IMR-90 (cell line): ENCODE data around the gene ENO4. TPM values are rescaled to one million over a fixed set of nuclear protein-coding genes. Genes with fewer than 3 reads are reported as not detected.

ENCODE experiments used
- ATAC-seq: fragments of 200-7000 bp; cut with Tn5 transposase; 2 replicates; pipeline ENCODE4 v1.9.1; 2020; ENCODE audit warnings: low read depth, mild to moderate bottlenecking, moderate library complexity
- BruUV-seq: library from RNA; stranded (reverse); fragments of 400-500 nt; replicated peaks from 2 replicates; lab custom pipeline; 2021; lab: Mats Ljungman, UMichigan
- CTCF ChIA-PET: fragments of 300-600 bp; formaldehyde crosslinking; extraction: SDS; loops from one replicate; lab custom pipeline; 2021; ENCODE audit warnings: antibody characterized with exemption; lab: Yijun Ruan, JAX
- POLR2A ChIA-PET: fragments of 300-600 bp; sonication (Branson Sonifier 250); formaldehyde crosslinking; loops from one replicate; lab custom pipeline; 2022; ENCODE audit warnings: antibody characterized with exemption; ENCODE audit not compliant: unreplicated experiment; lab: Charles Lee
- DNase-seq: peaks from one replicate; pipeline ENCODE4 v3.0.0; 2013
- H2AFZ ChIP-seq: replicated peaks from 2 replicates; pipeline ENCODE3; 2013; ENCODE audit warnings: low read length, mild to moderate bottlenecking; ENCODE audit not compliant: poor library complexity
- H2AK5ac ChIP-seq: 2 replicates; pipeline ENCODE4 v1.6.1; 2013; ENCODE audit warnings: low read depth, low read length, inconsistent platforms
- H2AK9ac ChIP-seq: replicated peaks from 2 replicates; pipeline ENCODE3; 2013; ENCODE audit warnings: mild to moderate bottlenecking, low read depth, low read length, moderate library complexity; ENCODE audit not compliant: poor library complexity
- H2BK120ac ChIP-seq: 2 replicates; pipeline ENCODE4 v1.6.1; 2013; ENCODE audit warnings: low read depth, low read length, inconsistent platforms
- H2BK15ac ChIP-seq: 3 replicates; pipeline ENCODE4 v1.6.1; 2013; ENCODE audit warnings: low read depth, low read length, inconsistent platforms
- H2BK20ac ChIP-seq: 2 replicates; pipeline ENCODE4 v1.6.1; 2013; ENCODE audit warnings: low read depth, mild to moderate bottlenecking, inconsistent platforms, low read length, moderate library complexity
- H2BK5ac ChIP-seq: 2 replicates; pipeline ENCODE4 v1.6.1; 2013; ENCODE audit warnings: mild to moderate bottlenecking, low read depth, low read length, inconsistent platforms; ENCODE audit not compliant: poor library complexity, severe bottlenecking
- H3K14ac ChIP-seq: replicated peaks from 2 replicates; pipeline ENCODE4 v1.6.1; 2013; ENCODE audit warnings: low read depth, low read length, inconsistent platforms
- H3K18ac ChIP-seq: 2 replicates; pipeline ENCODE4 v1.6.1; 2013; ENCODE audit warnings: low read depth, low read length, control low read depth
- H3K23ac ChIP-seq: 2 replicates; pipeline ENCODE4 v1.6.1; 2013; ENCODE audit warnings: low read depth, low read length, inconsistent platforms
- H3K27ac ChIP-seq: 2 replicates; pipeline ENCODE4 v1.5.1; 2013; ENCODE audit warnings: mild to moderate bottlenecking, control low read depth, low read length; ENCODE audit not compliant: insufficient read depth
- H3K27me3 ChIP-seq: 2 replicates; pipeline ENCODE4 v1.6.1; 2013; ENCODE audit warnings: low read length; ENCODE audit not compliant: control insufficient read depth, insufficient read depth
- H3K36me3 ChIP-seq: 2 replicates; pipeline ENCODE4 v1.6.1; 2013; ENCODE audit warnings: low read length, mixed read lengths; ENCODE audit not compliant: control insufficient read depth, insufficient read depth
- H3K4ac ChIP-seq: 2 replicates; pipeline ENCODE4 v1.6.1; 2013; ENCODE audit warnings: low read depth, low read length, inconsistent platforms
- H3K4me1 ChIP-seq: 2 replicates; pipeline ENCODE4 v1.6.1; 2013; ENCODE audit warnings: low read length, mixed read lengths; ENCODE audit not compliant: control insufficient read depth, insufficient read depth
- H3K4me2 ChIP-seq: 2 replicates; pipeline ENCODE4 v1.6.1; 2013; ENCODE audit warnings: low read depth, mild to moderate bottlenecking, control low read depth, low read length, moderate library complexity
- H3K4me3 ChIP-seq: 2 replicates; pipeline ENCODE4 v1.5.1; 2013; ENCODE audit warnings: low read depth, mild to moderate bottlenecking, control low read depth, low read length, moderate library complexity; ENCODE audit not compliant: insufficient read depth
- H3K56ac ChIP-seq: 2 replicates; pipeline ENCODE4 v1.6.1; 2013; ENCODE audit warnings: low read length, inconsistent platforms; ENCODE audit not compliant: insufficient read depth; ENCODE audit errors: extremely low read depth
- H3K79me1 ChIP-seq, 2 experiments: 2 replicates each; pipeline ENCODE4 v1.6.1; 2013; ENCODE audit warnings: low read length in 2 of 2, inconsistent platforms in 1 of 2, low read depth in 1 of 2
- H3K9ac ChIP-seq: 2 replicates; pipeline ENCODE4 v1.6.1; 2013; ENCODE audit warnings: low read depth, low read length, control low read depth
- H3K9me1 ChIP-seq: 2 replicates; pipeline ENCODE4 v1.6.1; 2013; ENCODE audit warnings: low read length, inconsistent platforms; ENCODE audit not compliant: insufficient read depth
- H3K9me3 ChIP-seq: 2 replicates; pipeline ENCODE4 v1.6.1; 2013; ENCODE audit warnings: low read length; ENCODE audit not compliant: control insufficient read depth, insufficient read depth
- H4K20me1 ChIP-seq: 2 replicates; pipeline ENCODE4 v1.6.1; 2013; ENCODE audit warnings: low read length, inconsistent platforms; ENCODE audit not compliant: insufficient read depth
- H4K5ac ChIP-seq: 2 replicates; pipeline ENCODE4 v1.6.1; 2013; ENCODE audit warnings: mild to moderate bottlenecking, low read depth, low read length, control low read depth
- H4K8ac ChIP-seq, 2 experiments: 2 replicates each; pipeline ENCODE4 v1.6.1; 2013; ENCODE audit warnings: low read depth in 2 of 2, low read length in 2 of 2, control low read depth in 1 of 2, inconsistent platforms in 1 of 2
- H4K91ac ChIP-seq: 2 replicates; pipeline ENCODE4 v1.6.1; 2013; ENCODE audit warnings: low read depth, low read length, inconsistent platforms; ENCODE audit not compliant: insufficient read depth
- MAFK ChIP-seq: IDR thresholded peaks from 2 replicates; pipeline ENCODE4 v1.6.1; 2012; ENCODE audit warnings: low read depth, low read length, improper control_type of control experiment
- MXI1 ChIP-seq: IDR thresholded peaks from 2 replicates; pipeline ENCODE4 v1.6.1; 2012; ENCODE audit warnings: low read depth, mild to moderate bottlenecking, low read length, moderate library complexity, borderline replicate concordance
- RFX5 ChIP-seq: IDR thresholded peaks from 2 replicates; pipeline ENCODE4 v1.8.0; 2012; ENCODE audit warnings: low read depth, mild to moderate bottlenecking, low read length, moderate library complexity
- SMC3 ChIP-seq: fragments of 150-350 bp; IDR thresholded peaks from 2 replicates; pipeline ENCODE4 v1.6.1; 2016; ENCODE audit warnings: low read depth, mild to moderate bottlenecking, antibody characterized with exemption, low read length, moderate library complexity
- WGBS, 2 experiments: methylation state at CpG; one replicate each; pipeline versions ENCODE4 v1.1.5 to v1.1.7; 2013; ENCODE audit warnings: missing lambda C conversion rate in 2 of 2; ENCODE audit not compliant: insufficient read length in 1 of 2; ENCODE audit errors: extremely low coverage in 2 of 2; 5-methylcytosine and 5-hydroxymethylcytosine counted together
- dilution Hi-C: fragments of 300-500 bp; cut with HindIII; formaldehyde crosslinking; loops from one replicate; pipeline ENCODE4 v1.14.3; 2018; ENCODE audit warnings: low sequenced_read_pairs; ENCODE audit not compliant: unreplicated experiment
- in situ Hi-C: fragments of 300-500 bp; cut with MboI; formaldehyde crosslinking; loops from 3 replicates; pipeline ENCODE4 v1.14.3; 2019; ENCODE audit warnings: low sequenced_read_pairs, inconsistent platforms, mixed read lengths
- intact Hi-C: fragments of 100-400 bp; cut with micrococcal nuclease; formaldehyde crosslinking; loops from 2 replicates; pipeline ENCODE4 v1.10.0; 2022
- polyA plus RNA-seq, 3 experiments: library from polyadenylated mRNA; depleted of rRNA; stranded (reverse); fragments of >200 nt; gene quantifications; 2 replicates each; pipeline ENCODE4 v1.2.3, GENCODE V29; 2012; ENCODE audit warnings: low replicate concordance in 1 of 3
- total RNA-seq: library from RNA; depleted of rRNA; stranded (reverse); fragments of >200 nt; gene quantifications from 2 replicates; pipeline ENCODE4 v1.2.3, GENCODE V29; 2012

Gene ENO4
- total and polyA plus RNA-seq, 2 of the 4 experiments (the other 2 are of a cell fraction), result under 0.01 to 0.05 TPM

- ChIA-PET POLR2A (no interaction called here), CTCF (no interaction called here)
- no peak overlapping the region for H4K8ac ChIP-seq
- ATAC-seq (no peak), DNase-seq (no peak)
- no peak overlapping the region for H2AK9ac ChIP-seq
- H4K20me1 ChIP-seq, result peaks cover 4% of the 10 kb centered on the region; the same call in 1 of the 2 replicates
- H3K27ac ChIP-seq, result no peak overlapping the region
- H2BK5ac ChIP-seq, result no peak overlapping the region
- no peaks in the 10 kb centered on the region for H3K27me3 ChIP-seq
- BruUV-seq, result no TSS peak
- H4K5ac ChIP-seq, result no peak overlapping the region
- H3K9ac ChIP-seq, result no peak overlapping the region
- H4K91ac ChIP-seq, result no peak overlapping the region
- H2BK15ac ChIP-seq, result no peak overlapping the region
- H3K14ac ChIP-seq, result no peak overlapping the region
- H3K4me1 ChIP-seq, result peaks cover 7% of the 10 kb centered on the region
- no peaks in the 10 kb centered on the region for H3K36me3 ChIP-seq
- WGBS, 2 experiments, result no CpG with 5 or more reads among the region's 4 CpGs
- dilution Hi-C loops (no loop called here), intact Hi-C loops (loop anchor here (5.0 kb wide), 1 partner anchor 281 kb away; no protein-coding TSS in a partner anchor), in situ Hi-C loops (no loop called here)
- H3K18ac ChIP-seq, result no peak overlapping the region
- H2BK20ac ChIP-seq, result no peak overlapping the region
- H2AFZ ChIP-seq, result no peak overlapping the region
- no peak overlapping the region for H3K56ac ChIP-seq
- no peak overlapping the region for H3K23ac ChIP-seq
- H3K4ac ChIP-seq, result 0 out of 2 replicates have a peak overlapping the region, but pooled peaks have one; percentile 2
- H2BK120ac ChIP-seq, result no peak overlapping the region
- no peak for TF ChIP-seq MAFK
- TF ChIP-seq RFX5, result no peak
- no peak for TF ChIP-seq SMC3
- TF ChIP-seq MXI1, result no peak
- H3K79me1 ChIP-seq, result no peaks in the 10 kb centered on the region
- no peak overlapping the region for H3K4me3 ChIP-seq
- H3K9me3 ChIP-seq, result no peaks in the 10 kb centered on the region
- no peak overlapping the region for H3K4me2 ChIP-seq
- H2AK5ac ChIP-seq, result no peak overlapping the region
- H3K9me1 ChIP-seq, result peaks cover 13% of the 10 kb centered on the region
Observed at GRCh38 chr10:116886772-116887171, 37.5 kb downstream of the ENO4 start.
